Right lobe of liver (tissue), 6 donors: ENCODE data around the gene CPE. TPM values are rescaled to one million over a fixed set of nuclear protein-coding genes. Genes with fewer than 3 reads are reported as not detected.
"Not testable (repeated sequence)": the region's sequence is repeated elsewhere in the genome, so short reads cannot be mapped to it uniquely, and the experiment has no call there.

ENCODE experiments used
- ATAC-seq, 4 donors: fragments of 200-7000 bp; cut with Tn5 transposase; one replicate each; pipeline ENCODE4 v1.9.1; 2020; ENCODE audit warnings: mild to moderate bottlenecking in 4 of 4, moderate library complexity in 4 of 4
- DNase-seq, 3 donors: peaks; one replicate each; pipeline ENCODE4 v3.0.0-alpha.2; 2020
- H3K27ac ChIP-seq, 3 donors: fragments of 200-600 bp; one replicate each; pipeline ENCODE4 v1.8.0; 2022
- H3K27me3 ChIP-seq, 2 donors: fragments of 200-600 bp; one replicate each; pipeline ENCODE4 v1.8.0; 2022
- H3K36me3 ChIP-seq, 4 donors: fragments of 200-600 bp; sonication (generic) in 1 of 4; one replicate each; pipeline versions ENCODE4 v1.5.1 to v1.8.0; 2017 to 2022; ENCODE audit warnings: control low read depth in 1 of 4
- H3K4me1 ChIP-seq, 4 donors: fragments of 200-600 bp; sonication (generic) in 1 of 4; one replicate each; pipeline versions ENCODE4 v1.5.1 to v1.8.0; 2017 to 2022; ENCODE audit warnings: control low read depth in 1 of 4
- H3K4me3 ChIP-seq, 3 donors: fragments of 200-600 bp; one replicate each; pipeline ENCODE4 v1.8.0; 2022
- H3K9me3 ChIP-seq, 4 donors: fragments of 200-600 bp; sonication (generic) in 1 of 4; one replicate each; pipeline versions ENCODE4 v1.5.1 to v1.8.0; 2017 to 2022; ENCODE audit warnings: control low read depth in 1 of 4
- POLR2A ChIP-seq: fragments of 450-650 bp; IDR thresholded peaks from one replicate; pipeline ENCODE4 v1.6.1; 2017; ENCODE audit warnings: antibody characterized with exemption, mild to moderate bottlenecking
- WGBS: methylation state at CpG from one replicate; pipeline ENCODE4 v1.1.6; 2018; ENCODE audit warnings: low coverage, low lambda C conversion rate; ENCODE audit not compliant: insufficient coverage; ENCODE audit errors: missing lambda C conversion rate; 5-methylcytosine and 5-hydroxymethylcytosine counted together
- intact Hi-C, 2 donors: fragments of 100-400 bp; cut with DNase I; formaldehyde crosslinking; loops; one replicate each; pipeline versions ENCODE4 v1.11.2 to v1.14.1; 2022
- total RNA-seq, 6 experiments: library from RNA; depleted of rRNA in 2 of 6; stranded (reverse); fragments of >200 nt in 2 of 6; fragmentation: NEBNext Ultra II Directional in 3 of 6; extraction: Animal tissue kit (Norgen Biotek cat#: 25700) in 3 of 6; gene quantifications; one replicate each; pipeline versions ENCODE4 v1.1.0 to v1.2.4, GENCODE V29; 2016 to 2023
- TF ChIP-seq, protein P1 (sequence below), 4 donors: fragments of 200-600 bp in 3 of 4; fragments of 450-650 bp in 1 of 4; IDR thresholded peaks; one replicate each; pipeline versions ENCODE4 v1.5.1 to v1.8.0; 2016 to 2022; ENCODE audit warnings: antibody characterized with exemption in 4 of 4, mild to moderate bottlenecking in 2 of 4
- donor health status: DM: no; HTN: yes; CAD: no.
- donor health status: DM: no; HTN: no; CAD: no.
- donor health status: DM: no; HTN: no; CAD: no.
- donor health status: DM: no; HTN: yes; CAD: no.
- donor health status: DM: no; HTN: yes; CAD: no.

Gene CPE
- total RNA-seq, 6 experiments from 2014 or later: 4.2 to 17.3 (median 9.4) TPM

DNA sequence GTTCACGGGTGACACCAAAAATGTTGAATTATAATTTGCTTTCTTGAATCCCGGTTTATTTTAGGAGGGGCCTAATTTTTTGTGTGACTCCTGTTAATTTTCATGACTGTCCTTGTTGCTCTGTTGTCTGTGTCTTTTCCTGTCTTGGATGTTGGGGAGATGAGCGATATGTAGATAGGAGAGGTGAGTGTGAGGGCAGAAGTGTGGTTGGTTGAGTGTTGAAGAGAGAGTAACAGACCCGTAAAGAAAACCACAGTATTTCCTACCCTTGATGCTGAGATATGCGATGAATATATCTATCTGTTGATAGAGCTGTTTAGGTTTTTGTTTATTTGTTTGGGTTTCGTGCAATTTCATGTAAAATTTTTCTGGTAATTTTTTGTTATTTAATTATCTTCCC is 70.5 kb downstream of the CPE start:
- Histone ChIP-seq H3K9me3 (no peaks in the 10 kb centered on the region), H3K27me3 (no peaks in the 10 kb centered on the region), H3K4me3 (no peak overlapping the region), H3K36me3 (no peaks in the 10 kb centered on the region), H3K4me1 (no peaks in the 10 kb centered on the region), H3K27ac (no peak overlapping the region)
- TF ChIP-seq, protein P1, sequence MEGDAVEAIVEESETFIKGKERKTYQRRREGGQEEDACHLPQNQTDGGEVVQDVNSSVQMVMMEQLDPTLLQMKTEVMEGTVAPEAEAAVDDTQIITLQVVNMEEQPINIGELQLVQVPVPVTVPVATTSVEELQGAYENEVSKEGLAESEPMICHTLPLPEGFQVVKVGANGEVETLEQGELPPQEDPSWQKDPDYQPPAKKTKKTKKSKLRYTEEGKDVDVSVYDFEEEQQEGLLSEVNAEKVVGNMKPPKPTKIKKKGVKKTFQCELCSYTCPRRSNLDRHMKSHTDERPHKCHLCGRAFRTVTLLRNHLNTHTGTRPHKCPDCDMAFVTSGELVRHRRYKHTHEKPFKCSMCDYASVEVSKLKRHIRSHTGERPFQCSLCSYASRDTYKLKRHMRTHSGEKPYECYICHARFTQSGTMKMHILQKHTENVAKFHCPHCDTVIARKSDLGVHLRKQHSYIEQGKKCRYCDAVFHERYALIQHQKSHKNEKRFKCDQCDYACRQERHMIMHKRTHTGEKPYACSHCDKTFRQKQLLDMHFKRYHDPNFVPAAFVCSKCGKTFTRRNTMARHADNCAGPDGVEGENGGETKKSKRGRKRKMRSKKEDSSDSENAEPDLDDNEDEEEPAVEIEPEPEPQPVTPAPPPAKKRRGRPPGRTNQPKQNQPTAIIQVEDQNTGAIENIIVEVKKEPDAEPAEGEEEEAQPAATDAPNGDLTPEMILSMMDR (IDR thresholded peaks at IDR 0.05): no peak
- no peak for TF ChIP-seq POLR2A
- ATAC-seq (no peak), DNase-seq (no peak)
- intact Hi-C loops: no loop called here
- WGBS: 74% methylated on average over 6 of the region's 6 CpGs

DNA sequence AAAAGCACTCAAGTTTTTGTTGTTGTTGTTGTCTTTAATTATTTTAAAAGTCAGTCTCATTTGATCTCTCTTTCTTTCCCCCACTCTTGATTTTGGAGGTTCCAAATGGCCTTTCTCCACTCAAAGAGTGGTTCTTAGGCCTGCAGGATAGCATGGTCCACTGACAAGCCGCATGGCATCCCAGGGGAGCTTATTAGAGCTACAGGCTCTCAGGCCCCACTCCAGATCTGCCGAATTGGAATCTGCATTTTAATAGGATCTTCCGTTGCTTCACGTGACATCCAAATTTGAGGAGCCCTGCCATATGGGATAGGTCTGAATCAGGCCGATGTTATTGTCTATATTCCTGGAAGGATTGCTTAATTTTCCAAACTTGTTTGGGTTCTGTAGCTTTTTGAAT is 72.1 kb downstream of the CPE start:
- Histone ChIP-seq H3K36me3 (no peaks in the 10 kb centered on the region), H3K4me1 (no peaks in the 10 kb centered on the region), H3K9me3 (no peaks in the 10 kb centered on the region), H3K27me3 (no peaks in the 10 kb centered on the region), H3K4me3 (no peak overlapping the region), H3K27ac (no peak overlapping the region)
- intact Hi-C loops: no loop called here
- DNase-seq (no peak), ATAC-seq (no peak)
- WGBS: 81% methylated on average over 5 of the region's 5 CpGs
- TF ChIP-seq POLR2A: no peak
- TF ChIP-seq, protein P1 (IDR thresholded peaks at IDR 0.05): no peak

DNA sequence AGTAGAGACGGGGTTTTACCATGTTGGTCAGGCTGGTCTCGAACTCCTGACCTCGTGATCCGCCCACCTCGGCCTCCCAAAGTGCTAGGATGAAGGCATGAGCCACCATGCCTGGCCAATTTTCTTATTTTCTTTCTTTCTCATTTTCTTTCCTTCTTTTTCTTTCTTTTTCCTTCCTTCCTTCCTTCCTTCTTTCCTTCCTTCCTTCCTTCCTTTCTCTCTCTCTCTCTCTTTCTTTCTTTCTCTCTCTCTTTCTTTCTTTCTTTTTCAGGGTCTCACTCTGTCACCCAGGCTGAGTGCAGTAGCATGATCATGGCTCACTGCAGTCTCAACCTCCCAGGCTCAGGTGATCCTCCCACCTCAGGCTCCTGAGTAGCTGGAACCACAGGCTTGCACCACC is 74.3 kb downstream of the CPE start:
- H3K4me3 ChIP-seq, H3K27ac ChIP-seq, H3K4me1 ChIP-seq, intact Hi-C loops, H3K27me3 ChIP-seq, H3K9me3 ChIP-seq, DNase-seq, H3K36me3 ChIP-seq, ATAC-seq: not testable (repeated sequence)
- 79% methylated on average over 4 of the region's 5 CpGs for WGBS

GRCh38 chr4:165454426-165454825 is 75.6 kb downstream of the CPE start:
- Histone ChIP-seq H3K4me3 (no peak overlapping the region), H3K9me3 (no peaks in the 10 kb centered on the region), H3K4me1 (no peaks in the 10 kb centered on the region), H3K36me3 (no peaks in the 10 kb centered on the region), H3K27ac (no peak overlapping the region), H3K27me3 (no peaks in the 10 kb centered on the region)
- DNase-seq (no peak), ATAC-seq (peak in 1 of 4 donors; percentile 76)
- intact Hi-C loops: no loop called here
- TF ChIP-seq, protein P1 (IDR thresholded peaks at IDR 0.05): no peak
- no peak for TF ChIP-seq POLR2A
- WGBS: 32% methylated on average over 2 of the region's 2 CpGs

GRCh38 chr4:165457793-165458192 is 79.0 kb downstream of the CPE start:
- Histone ChIP-seq H3K27ac (no peak overlapping the region), H3K4me1 (no peaks in the 10 kb centered on the region), H3K27me3 (no peaks in the 10 kb centered on the region), H3K36me3 (no peaks in the 10 kb centered on the region), H3K4me3 (no peak overlapping the region), H3K9me3 (no peaks in the 10 kb centered on the region)
- intact Hi-C loops: no loop called here
- TF ChIP-seq, protein P1 (IDR thresholded peaks at IDR 0.05): no peak
- TF ChIP-seq POLR2A: no peak
- ATAC-seq: no peak
- 29% methylated on average over 2 of the region's 2 CpGs for WGBS
- DNase-seq: no peak
